Calu3 (cell line): Measurements from ENCODE around the gene CD99L2. TPM values are rescaled to one million over a fixed set of nuclear protein-coding genes. Genes with fewer than 3 reads are reported as not detected.

ENCODE experiments used
- BruUV-seq: library from RNA; stranded (reverse); fragments of 400-500 nt; replicated peaks from 2 replicates; lab custom pipeline; 2021; lab: Mats Ljungman, UMichigan
- CTCF ChIA-PET: fragments of 300-600 bp; sonication (Branson Sonifier 250); formaldehyde crosslinking; loops from one replicate; lab custom pipeline; 2022; ENCODE audit warnings: antibody characterized with exemption; lab: Charles Lee
- DNase-seq: peaks from one replicate; pipeline ENCODE4 v3.0.0; 2022
- H3K27ac Mint-ChIP-seq: one replicate; pipeline ENCODE4 v1.8.0; 2022; ENCODE audit warnings: mixed read lengths; ENCODE audit not compliant: unreplicated experiment
- H3K27me3 Mint-ChIP-seq: one replicate; pipeline ENCODE4 v1.8.0; 2022; ENCODE audit warnings: mixed read lengths; ENCODE audit not compliant: unreplicated experiment
- H3K36me3 Mint-ChIP-seq: one replicate; pipeline ENCODE4 v1.8.0; 2022; ENCODE audit warnings: mild to moderate bottlenecking, moderate library complexity, mixed read lengths; ENCODE audit not compliant: insufficient read depth, unreplicated experiment
- H3K4me1 Mint-ChIP-seq: one replicate; pipeline ENCODE4 v1.8.0; 2022; ENCODE audit warnings: mild to moderate bottlenecking, low read depth, mixed read lengths; ENCODE audit not compliant: unreplicated experiment
- H3K4me3 Mint-ChIP-seq: one replicate; pipeline ENCODE4 v1.8.0; 2022; ENCODE audit warnings: mild to moderate bottlenecking, low read depth, moderate library complexity, mixed read lengths; ENCODE audit not compliant: unreplicated experiment
- H3K9me3 Mint-ChIP-seq: one replicate; pipeline ENCODE4 v1.8.0; 2022; ENCODE audit warnings: low read depth, mixed read lengths; ENCODE audit not compliant: unreplicated experiment
- intact Hi-C: fragments of 100-400 bp; cut with micrococcal nuclease; formaldehyde crosslinking; loops from one replicate; pipeline ENCODE4 v1.10.0; 2022; ENCODE audit not compliant: unreplicated experiment
- total RNA-seq: library from RNA; stranded (reverse); gene quantifications from 2 replicates; pipeline ENCODE4 v1.2.3, GENCODE V29; 2022
- TF ChIP-seq, protein P1 (sequence below): fragments of 200-600 bp; IDR thresholded peaks from one replicate; pipeline ENCODE4 v1.8.0; 2022; ENCODE audit warnings: antibody characterized with exemption; ENCODE audit not compliant: unreplicated experiment

Gene CD99L2
- total RNA-seq, 1 experiment from 2014 or later, result 21.1 TPM

DNA sequence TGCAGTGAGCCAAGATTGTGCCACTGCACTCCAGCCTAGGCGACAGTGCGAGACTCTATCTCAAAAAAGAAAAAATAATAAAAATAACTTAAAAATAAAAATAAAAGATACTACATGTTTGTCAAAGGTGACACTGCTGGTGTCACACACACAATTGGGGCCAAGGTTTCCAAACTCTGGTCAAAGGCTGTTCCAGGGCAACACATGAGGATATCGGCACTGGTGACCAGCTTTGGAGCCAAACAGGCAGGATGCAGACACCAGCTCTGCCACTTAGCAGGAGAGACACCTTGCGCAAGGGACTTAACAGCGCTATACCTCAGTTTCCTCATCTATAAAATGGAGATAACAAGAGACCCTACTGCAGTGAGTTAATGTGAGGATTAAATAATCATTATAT, 52.3 kb downstream of the CD99L2 start:
- Mint-ChIP-seq H3K4me1 (no peaks in the 10 kb centered on the region), H3K27me3 (no peaks in the 10 kb centered on the region), H3K36me3 (no peaks in the 10 kb centered on the region), H3K9me3 (no peaks in the 10 kb centered on the region), H3K4me3 (no peak overlapping the region), H3K27ac (no peak overlapping the region)
- no peak for DNase-seq
- intact Hi-C loops, result no loop called here
- CTCF ChIA-PET, result no interaction called here
- BruUV-seq, result no TSS peak
- TF ChIP-seq, protein P1, sequence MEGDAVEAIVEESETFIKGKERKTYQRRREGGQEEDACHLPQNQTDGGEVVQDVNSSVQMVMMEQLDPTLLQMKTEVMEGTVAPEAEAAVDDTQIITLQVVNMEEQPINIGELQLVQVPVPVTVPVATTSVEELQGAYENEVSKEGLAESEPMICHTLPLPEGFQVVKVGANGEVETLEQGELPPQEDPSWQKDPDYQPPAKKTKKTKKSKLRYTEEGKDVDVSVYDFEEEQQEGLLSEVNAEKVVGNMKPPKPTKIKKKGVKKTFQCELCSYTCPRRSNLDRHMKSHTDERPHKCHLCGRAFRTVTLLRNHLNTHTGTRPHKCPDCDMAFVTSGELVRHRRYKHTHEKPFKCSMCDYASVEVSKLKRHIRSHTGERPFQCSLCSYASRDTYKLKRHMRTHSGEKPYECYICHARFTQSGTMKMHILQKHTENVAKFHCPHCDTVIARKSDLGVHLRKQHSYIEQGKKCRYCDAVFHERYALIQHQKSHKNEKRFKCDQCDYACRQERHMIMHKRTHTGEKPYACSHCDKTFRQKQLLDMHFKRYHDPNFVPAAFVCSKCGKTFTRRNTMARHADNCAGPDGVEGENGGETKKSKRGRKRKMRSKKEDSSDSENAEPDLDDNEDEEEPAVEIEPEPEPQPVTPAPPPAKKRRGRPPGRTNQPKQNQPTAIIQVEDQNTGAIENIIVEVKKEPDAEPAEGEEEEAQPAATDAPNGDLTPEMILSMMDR, result no peak

DNA sequence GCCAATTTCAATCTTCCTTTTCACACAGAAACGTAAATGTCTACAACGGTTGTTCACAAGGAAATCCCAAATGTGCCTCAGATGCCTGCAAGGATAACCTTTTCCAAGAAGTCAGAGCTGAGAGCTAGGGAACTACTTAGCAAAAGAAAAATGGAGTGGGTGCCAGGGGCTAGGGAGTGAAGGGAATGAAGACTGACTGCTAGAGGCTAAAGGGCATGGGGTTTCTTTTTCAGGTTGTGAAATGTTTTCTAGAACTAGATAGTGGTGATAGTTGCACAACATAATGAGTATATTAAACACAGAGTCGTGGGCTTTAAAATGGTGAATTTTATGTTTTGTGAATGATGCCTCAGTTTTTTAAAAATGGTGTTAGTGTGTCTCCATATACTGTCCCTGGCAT, 53.4 kb downstream of the CD99L2 start:
- Mint-ChIP-seq H3K4me1 (no peaks in the 10 kb centered on the region), H3K27me3 (no peaks in the 10 kb centered on the region), H3K4me3 (no peak overlapping the region), H3K9me3 (no peaks in the 10 kb centered on the region), H3K27ac (no peak overlapping the region), H3K36me3 (no peaks in the 10 kb centered on the region)
- intact Hi-C loops, result no loop called here
- DNase-seq, result no peak
- TF ChIP-seq, protein P1, result no peak
- CTCF ChIA-PET, result no interaction called here
- no TSS peak for BruUV-seq

DNA sequence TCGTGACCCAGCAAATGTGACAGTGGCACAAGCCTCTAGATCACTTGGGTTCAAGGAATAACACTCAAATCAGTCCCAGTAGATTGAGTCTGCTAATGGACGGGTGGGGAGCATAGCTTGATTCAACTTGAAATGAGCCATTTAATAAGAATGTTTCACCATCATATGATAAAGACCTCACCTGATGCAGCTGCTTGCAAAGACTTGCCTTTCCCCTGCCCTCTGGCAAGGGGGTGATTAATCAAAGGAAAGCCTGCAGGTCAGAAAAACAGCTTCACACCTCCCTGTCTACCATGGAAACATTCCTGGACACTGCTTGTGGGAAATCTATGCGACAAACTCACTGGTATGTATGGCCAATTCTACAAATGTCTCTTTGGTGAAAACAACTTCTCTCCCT, 54.5 kb downstream of the CD99L2 start:
- DNase-seq, result no peak
- Mint-ChIP-seq H3K4me1 (no peaks in the 10 kb centered on the region), H3K36me3 (no peaks in the 10 kb centered on the region), H3K27me3 (no peaks in the 10 kb centered on the region), H3K9me3 (no peaks in the 10 kb centered on the region), H3K4me3 (no peak overlapping the region), H3K27ac (no peak overlapping the region)
- TF ChIP-seq, protein P1, result no peak
- CTCF ChIA-PET, result no interaction called here
- intact Hi-C loops, result no loop called here
- BruUV-seq, result no TSS peak

DNA sequence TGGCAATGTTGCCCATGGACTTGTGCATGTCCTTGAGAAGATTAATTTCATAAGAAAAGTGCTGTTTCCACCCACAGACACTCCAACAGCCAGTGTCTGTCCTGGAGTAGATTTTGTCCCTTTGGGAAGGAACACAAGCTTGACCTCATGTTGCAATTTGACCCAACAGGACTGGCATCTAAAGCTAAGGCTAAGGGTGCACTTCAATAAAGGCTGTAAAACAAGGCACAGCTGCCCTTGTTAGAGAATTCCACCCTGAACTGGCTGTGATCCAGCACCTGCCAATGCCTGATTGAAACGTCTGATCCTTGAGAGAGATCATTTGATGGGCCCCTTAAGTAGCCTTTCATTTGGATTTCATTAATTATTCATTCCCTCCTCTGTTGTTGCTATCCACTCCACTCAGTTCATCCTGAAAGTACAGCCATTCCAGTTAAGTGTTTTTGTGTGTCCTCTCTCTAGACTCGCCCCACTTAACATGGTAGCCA, 56.2 kb downstream of the CD99L2 start:
- Mint-ChIP-seq H3K9me3 (no peaks in the 10 kb centered on the region), H3K4me3 (no peak overlapping the region), H3K36me3 (no peaks in the 10 kb centered on the region), H3K27me3 (no peaks in the 10 kb centered on the region), H3K27ac (no peak overlapping the region), H3K4me1 (no peaks in the 10 kb centered on the region)
- TF ChIP-seq, protein P1, result no peak
- CTCF ChIA-PET, result no interaction called here
- intact Hi-C loops, result no loop called here
- DNase-seq, result no peak
- BruUV-seq, result no TSS peak
